WTC11 (cell line): ENCODE results near the gene LARP4B.

Experiments
- ATF6 ChIP-seq: sonication (generic); formaldehyde crosslinking; IDR thresholded peaks from 2 replicates; pipeline ENCODE4 v1.8.1; 2023; ENCODE audit warnings: mild to moderate bottlenecking, missing genetic modification reagents
- CBFB ChIP-seq: sonication (generic); formaldehyde crosslinking; IDR thresholded peaks from 2 replicates; pipeline ENCODE4 v1.8.1; 2022; ENCODE audit warnings: mild to moderate bottlenecking, low read depth, missing genetic modification reagents
- CREB1 ChIP-seq: sonication (generic); formaldehyde crosslinking; IDR thresholded peaks from 2 replicates; pipeline ENCODE4 v1.8.0; 2023; ENCODE audit warnings: mild to moderate bottlenecking, missing genetic modification reagents
- CREM ChIP-seq: sonication (generic); formaldehyde crosslinking; IDR thresholded peaks from 2 replicates; pipeline ENCODE4 v1.8.1; 2022; ENCODE audit warnings: mild to moderate bottlenecking, missing genetic modification reagents, moderate library complexity
- CTCF ChIP-seq: fragments of 200-600 bp; IDR thresholded peaks from 2 replicates; pipeline ENCODE4 v1.8.0; 2022; ENCODE audit warnings: antibody characterized with exemption
- E2F1 ChIP-seq: sonication (generic); formaldehyde crosslinking; IDR thresholded peaks from 2 replicates; pipeline ENCODE4 v1.8.0; 2022; ENCODE audit warnings: mild to moderate bottlenecking, missing genetic modification reagents
- E2F4 ChIP-seq: sonication (generic); formaldehyde crosslinking; IDR thresholded peaks from 2 replicates; pipeline ENCODE4 v1.8.1; 2022; ENCODE audit warnings: low read depth, mild to moderate bottlenecking, moderate library complexity, missing genetic modification reagents, borderline replicate concordance
- IRF1 ChIP-seq: sonication (generic); formaldehyde crosslinking; IDR thresholded peaks from 2 replicates; pipeline ENCODE4 v1.8.0; 2023; ENCODE audit warnings: missing genetic modification reagents
- NR2C2 ChIP-seq: sonication (generic); formaldehyde crosslinking; IDR thresholded peaks from 2 replicates; pipeline ENCODE4 v1.8.0; 2022; ENCODE audit warnings: mild to moderate bottlenecking, missing genetic modification reagents
- SP1 ChIP-seq: sonication (generic); formaldehyde crosslinking; conservative IDR thresholded peaks from 2 replicates; pipeline ENCODE4 v1.8.1; 2022; ENCODE audit warnings: missing genetic modification reagents
- USF2 ChIP-seq: sonication (generic); formaldehyde crosslinking; IDR thresholded peaks from 2 replicates; pipeline ENCODE4 v1.8.1; 2023; ENCODE audit warnings: mild to moderate bottlenecking, missing genetic modification reagents, moderate library complexity
- ZNF416 ChIP-seq: fragments of 250-450 bp; sonication (Bioruptor Pico); IDR thresholded peaks from 2 replicates; pipeline ENCODE4 v1.9.0; 2021; ENCODE audit warnings: mild to moderate bottlenecking, inconsistent platforms
- ZSCAN18 ChIP-seq: fragments of 250-450 bp; sonication (Bioruptor Pico); IDR thresholded peaks from 2 replicates; pipeline ENCODE4 v2.1.2; 2022; ENCODE audit warnings: mild to moderate bottlenecking, moderate library complexity

- no peak for TF ChIP-seq CTCF
- TF ChIP-seq CREM (CRISPR knock-in tag) = no peak
- no peak for TF ChIP-seq SP1 (CRISPR knock-in tag)
- TF ChIP-seq ATF6 = no peak
- TF ChIP-seq NR2C2 = no peak
- no peak for TF ChIP-seq CREB1 (CRISPR knock-in tag)
- TF ChIP-seq E2F4 (CRISPR knock-in tag) = no peak
- TF ChIP-seq CBFB (CRISPR knock-in tag) = no peak
- no peak for TF ChIP-seq ZNF416 (CRISPR knock-in tag)
- no peak for TF ChIP-seq IRF1 (CRISPR knock-in tag)
- TF ChIP-seq E2F1 (CRISPR knock-in tag) = no peak
- TF ChIP-seq ZSCAN18 (CRISPR knock-in tag) = no peak
- no peak for TF ChIP-seq USF2
These were observed 78.5 kb downstream of the LARP4B start for GRCh38 chr10:853017-853416.
